Transverse colon (tissue), 4 donors: Measurements from ENCODE around the gene MED12L. TPM values are rescaled to one million over a fixed set of nuclear protein-coding genes. Genes with fewer than 3 reads are reported as not detected.

Experiments used
- DNase-seq: peaks from one replicate; pipeline ENCODE4 v3.0.0-alpha.2; 2019
- H3K27ac ChIP-seq, 4 donors: fragments of 200-600 bp; sonication (generic); 2 replicates each; pipeline ENCODE4 v1.5.1; 2016 to 2018; ENCODE audit warnings: inconsistent platforms in 4 of 4
- H3K27me3 ChIP-seq: fragments of 200-600 bp; sonication (generic); 2 replicates; pipeline ENCODE4 v1.5.1; 2017; ENCODE audit warnings: inconsistent platforms
- H3K36me3 ChIP-seq, 4 donors: fragments of 200-600 bp; sonication (generic); 2 replicates each; pipeline ENCODE4 v1.5.1; 2017 to 2019; ENCODE audit warnings: inconsistent platforms in 4 of 4
- H3K4me1 ChIP-seq, 4 donors: fragments of 200-600 bp; sonication (generic); 2 replicates each; pipeline ENCODE4 v1.5.1; 2017 to 2020; ENCODE audit warnings: inconsistent platforms in 4 of 4
- H3K4me3 ChIP-seq, 4 donors: fragments of 200-600 bp; sonication (generic); 1 replicate in 1 of 4; 2 replicates in 3 of 4; pipeline versions ENCODE4 v1.5.1 to v1.6.1; 2017 to 2019; ENCODE audit warnings: inconsistent platforms in 4 of 4
- H3K9me3 ChIP-seq, 2 donors: fragments of 200-600 bp; sonication (generic); 2 replicates each; pipeline ENCODE4 v1.5.1; 2017 to 2019; ENCODE audit warnings: inconsistent platforms in 2 of 2
- EP300 ChIP-seq: sonication (generic); formaldehyde crosslinking; IDR thresholded peaks from one replicate; pipeline ENCODE4 v1.6.1; 2017; ENCODE audit warnings: antibody characterized with exemption, low read depth
- POLR2A ChIP-seq: fragments of 450-650 bp; IDR thresholded peaks from one replicate; pipeline ENCODE4 v1.6.1; 2016; ENCODE audit warnings: antibody characterized with exemption, mild to moderate bottlenecking, moderate library complexity
- POLR2AphosphoS5 ChIP-seq, 3 donors: sonication (generic); formaldehyde crosslinking; IDR thresholded peaks; one replicate each; pipeline ENCODE4 v1.6.1; 2016; ENCODE audit warnings: antibody characterized with exemption in 3 of 3
- WGBS, 2 donors: methylation state at CpG; one replicate each; pipeline ENCODE4 v1.1.5; 2018; ENCODE audit warnings: low coverage in 1 of 2; 5-methylcytosine and 5-hydroxymethylcytosine counted together
- in situ Hi-C, 4 donors: fragments of 200-750 bp; cut with MboI; loops; one replicate each; pipeline versions ENCODE4 v1.15.0 to v1.15.1; 2017; ENCODE audit warnings: low sequenced_read_pairs in 3 of 4, low pct_ligation_motif_present in 1 of 4, low pct_unique_long_range_greater_than_20kb in 1 of 4
- intact Hi-C: fragments of 100-400 bp; cut with DNase I; formaldehyde crosslinking; loops from one replicate; pipeline ENCODE4 v1.15.1; 2023; ENCODE audit warnings: low total_unique reads
- total RNA-seq, 4 donors: library from RNA; depleted of rRNA; stranded (reverse); fragments of >200 nt; gene quantifications; one replicate each; pipeline ENCODE4 v1.1.0, GENCODE V29; 2016
- TF ChIP-seq, protein P1 (sequence below), 5 experiments: fragments of 200-600 bp in 3 of 5; fragments of 450-650 bp in 2 of 5; sonication (generic) in 3 of 5; IDR thresholded peaks; 1 replicate in 2 of 5; 2 replicates in 3 of 5; pipeline ENCODE4 v1.5.1; 2016 to 2017; ENCODE audit warnings: antibody characterized with exemption in 5 of 5, inconsistent platforms in 3 of 5, mild to moderate bottlenecking in 2 of 5, moderate library complexity in 1 of 5

The MED12L gene
- total RNA-seq, 4 donors from 2014 or later = under 0.01 to 8.6 (median 0.64) TPM

DNA sequence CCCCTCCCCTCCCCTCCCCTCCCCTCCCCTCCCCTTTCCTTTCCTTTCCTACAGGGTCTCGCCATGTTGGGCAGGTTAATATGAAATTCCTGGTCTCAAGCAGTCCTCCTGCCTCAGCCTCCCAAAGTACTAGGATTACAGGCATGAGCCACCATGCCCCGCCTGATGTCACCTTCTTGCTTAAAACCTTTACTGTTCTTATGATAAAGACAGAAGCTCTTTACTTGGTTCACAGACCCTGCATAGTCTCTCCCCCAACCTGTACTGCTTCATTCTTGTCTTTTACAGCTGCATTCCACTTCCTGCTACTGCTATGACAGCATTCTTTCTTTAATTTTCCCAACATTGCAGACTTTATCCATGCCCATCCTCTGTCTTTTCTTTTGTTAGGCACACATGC lies 20.8 kb downstream of the MED12L start:
- TF ChIP-seq POLR2AphosphoS5 (IDR thresholded peaks at IDR 0.05) = no peak
- TF ChIP-seq, protein P1, sequence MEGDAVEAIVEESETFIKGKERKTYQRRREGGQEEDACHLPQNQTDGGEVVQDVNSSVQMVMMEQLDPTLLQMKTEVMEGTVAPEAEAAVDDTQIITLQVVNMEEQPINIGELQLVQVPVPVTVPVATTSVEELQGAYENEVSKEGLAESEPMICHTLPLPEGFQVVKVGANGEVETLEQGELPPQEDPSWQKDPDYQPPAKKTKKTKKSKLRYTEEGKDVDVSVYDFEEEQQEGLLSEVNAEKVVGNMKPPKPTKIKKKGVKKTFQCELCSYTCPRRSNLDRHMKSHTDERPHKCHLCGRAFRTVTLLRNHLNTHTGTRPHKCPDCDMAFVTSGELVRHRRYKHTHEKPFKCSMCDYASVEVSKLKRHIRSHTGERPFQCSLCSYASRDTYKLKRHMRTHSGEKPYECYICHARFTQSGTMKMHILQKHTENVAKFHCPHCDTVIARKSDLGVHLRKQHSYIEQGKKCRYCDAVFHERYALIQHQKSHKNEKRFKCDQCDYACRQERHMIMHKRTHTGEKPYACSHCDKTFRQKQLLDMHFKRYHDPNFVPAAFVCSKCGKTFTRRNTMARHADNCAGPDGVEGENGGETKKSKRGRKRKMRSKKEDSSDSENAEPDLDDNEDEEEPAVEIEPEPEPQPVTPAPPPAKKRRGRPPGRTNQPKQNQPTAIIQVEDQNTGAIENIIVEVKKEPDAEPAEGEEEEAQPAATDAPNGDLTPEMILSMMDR (IDR thresholded peaks at IDR 0.05) = no peak
- TF ChIP-seq EP300 = no peak
- TF ChIP-seq POLR2A = no peak
- DNase-seq = no peak
- Histone ChIP-seq H3K9me3 (no peaks in the 10 kb centered on the region), H3K36me3 (no peaks in the 10 kb centered on the region), H3K4me3 (no peak overlapping the region), H3K27me3 (no peaks in the 10 kb centered on the region), H3K4me1 (no peaks in the 10 kb centered on the region), H3K27ac (no peak overlapping the region)
- in situ Hi-C loops = no loop called here
- 79 to 100% methylated on average over 1 to 2 of the region's 2 CpGs for WGBS, 2 donors
- intact Hi-C loops = no loop called here

DNA sequence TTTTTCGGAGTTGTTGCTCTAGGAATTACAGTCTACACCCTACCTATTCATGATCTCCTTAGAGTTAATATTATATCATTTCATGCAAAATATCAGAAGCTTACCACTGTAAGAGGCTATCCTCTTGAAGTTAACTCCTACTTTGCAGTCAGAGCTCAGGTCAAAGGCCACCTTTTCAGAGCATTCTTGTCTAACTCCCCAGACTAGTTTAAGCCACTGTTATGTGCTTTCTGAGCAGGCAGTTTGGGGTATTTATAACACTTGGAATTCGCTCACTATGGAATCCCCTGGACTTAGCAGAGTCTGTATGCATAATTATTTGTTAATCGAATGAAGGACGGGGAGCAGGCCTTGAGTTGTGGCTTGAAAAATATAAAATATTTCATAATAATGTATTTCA lies 21.7 kb downstream of the MED12L start:
- Histone ChIP-seq H3K4me3 (no peak overlapping the region), H3K4me1 (no peaks in the 10 kb centered on the region), H3K36me3 (no peaks in the 10 kb centered on the region), H3K27ac (no peak overlapping the region), H3K27me3 (no peaks in the 10 kb centered on the region), H3K9me3 (no peaks in the 10 kb centered on the region)
- no peak for DNase-seq
- in situ Hi-C loops = no loop called here
- TF ChIP-seq POLR2A = no peak
- TF ChIP-seq, protein P1 (IDR thresholded peaks at IDR 0.05) = no peak
- TF ChIP-seq POLR2AphosphoS5 (IDR thresholded peaks at IDR 0.05) = no peak
- no peak for TF ChIP-seq EP300
- 74 to 87% methylated on average over 3 to 4 of the region's 4 CpGs for WGBS, 2 donors
- intact Hi-C loops = no loop called here

DNA sequence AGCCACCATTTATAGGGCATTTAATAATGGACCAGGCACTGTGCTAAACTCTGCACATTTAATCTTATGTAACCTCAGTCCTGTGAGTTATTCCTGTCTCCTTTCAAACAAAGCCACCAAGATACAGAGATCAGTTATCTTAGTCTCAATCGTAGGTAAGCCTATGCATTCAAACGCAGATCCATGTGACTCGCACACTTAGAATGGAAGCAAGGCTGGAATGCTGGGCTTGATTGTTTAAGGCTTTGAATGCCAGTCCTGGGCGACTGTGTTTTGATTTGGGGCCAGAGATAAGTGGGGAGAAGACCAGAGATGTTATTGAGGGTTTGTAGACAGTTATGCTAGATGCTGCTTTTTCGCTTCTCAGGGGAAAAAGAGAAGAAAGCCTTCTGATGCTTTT lies 22.2 kb downstream of the MED12L start:
- DNase-seq = no peak
- Histone ChIP-seq H3K36me3 (no peaks in the 10 kb centered on the region), H3K4me3 (no peak overlapping the region), H3K4me1 (no peaks in the 10 kb centered on the region), H3K27ac (no peak overlapping the region), H3K9me3 (no peaks in the 10 kb centered on the region), H3K27me3 (no peaks in the 10 kb centered on the region)
- WGBS, 2 donors = 75 to 80% methylated on average over 4 to 5 of the region's 5 CpGs
- intact Hi-C loops (no loop called here), in situ Hi-C loops (no loop called here)
- TF ChIP-seq POLR2AphosphoS5 (IDR thresholded peaks at IDR 0.05) (no peak), POLR2A (no peak), EP300 (no peak)
- TF ChIP-seq, protein P1 (IDR thresholded peaks at IDR 0.05) = no peak

DNA sequence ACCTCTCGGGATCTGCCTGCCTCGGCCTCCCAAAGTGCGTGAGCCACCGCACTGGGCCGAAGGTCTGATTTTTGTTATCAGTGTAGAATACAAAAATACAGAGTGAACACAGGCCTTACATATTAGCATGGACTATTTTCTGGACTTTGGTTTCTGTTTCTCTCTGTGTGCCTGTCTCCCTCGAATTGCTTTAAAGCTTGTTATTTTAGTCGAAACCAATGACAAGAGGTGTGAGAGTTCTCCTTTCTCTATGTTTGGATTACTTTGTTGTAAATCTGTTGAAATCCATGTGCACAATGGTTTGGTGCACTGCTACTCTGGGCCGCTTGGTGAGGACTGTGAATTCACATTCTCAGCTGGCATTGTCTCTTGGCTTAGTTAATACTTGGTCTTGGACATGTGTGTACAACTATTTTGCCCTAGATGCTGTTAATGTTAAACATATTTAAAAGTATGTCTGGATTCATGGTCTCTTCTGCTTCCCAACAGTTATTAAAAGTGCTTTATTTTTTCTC lies 23.9 kb downstream of the MED12L start:
- H3K4me3 ChIP-seq = no peak overlapping the region
- no peak for TF ChIP-seq EP300
- TF ChIP-seq POLR2AphosphoS5 (IDR thresholded peaks at IDR 0.05) = no peak
- TF ChIP-seq POLR2A = no peak
- TF ChIP-seq, protein P1 (IDR thresholded peaks at IDR 0.05) = no peak

More for the DNA sequence above, 23.9 kb downstream of the MED12L start:
- no peaks in the 10 kb centered on the region for H3K4me1 ChIP-seq
- H3K27me3 ChIP-seq = no peaks in the 10 kb centered on the region
- intact Hi-C loops (no loop called here), in situ Hi-C loops (no loop called here)
- DNase-seq = no peak
- no peaks in the 10 kb centered on the region for H3K9me3 ChIP-seq
- H3K36me3 ChIP-seq = no peaks in the 10 kb centered on the region
- WGBS, 2 donors = 67 to 81% methylated on average over 2 to 8 of the region's 8 CpGs
- no peak overlapping the region for H3K27ac ChIP-seq
